Measurements from ENCODE around the gene TAF10. TPM values are rescaled to one million over a fixed set of nuclear protein-coding genes. Genes with fewer than 3 reads are reported as not detected.

TAF10 gene
- total RNA-seq, 6 experiments from 2014 or later = 47.3 to 81.9 (median 60.4) TPM

DNA sequence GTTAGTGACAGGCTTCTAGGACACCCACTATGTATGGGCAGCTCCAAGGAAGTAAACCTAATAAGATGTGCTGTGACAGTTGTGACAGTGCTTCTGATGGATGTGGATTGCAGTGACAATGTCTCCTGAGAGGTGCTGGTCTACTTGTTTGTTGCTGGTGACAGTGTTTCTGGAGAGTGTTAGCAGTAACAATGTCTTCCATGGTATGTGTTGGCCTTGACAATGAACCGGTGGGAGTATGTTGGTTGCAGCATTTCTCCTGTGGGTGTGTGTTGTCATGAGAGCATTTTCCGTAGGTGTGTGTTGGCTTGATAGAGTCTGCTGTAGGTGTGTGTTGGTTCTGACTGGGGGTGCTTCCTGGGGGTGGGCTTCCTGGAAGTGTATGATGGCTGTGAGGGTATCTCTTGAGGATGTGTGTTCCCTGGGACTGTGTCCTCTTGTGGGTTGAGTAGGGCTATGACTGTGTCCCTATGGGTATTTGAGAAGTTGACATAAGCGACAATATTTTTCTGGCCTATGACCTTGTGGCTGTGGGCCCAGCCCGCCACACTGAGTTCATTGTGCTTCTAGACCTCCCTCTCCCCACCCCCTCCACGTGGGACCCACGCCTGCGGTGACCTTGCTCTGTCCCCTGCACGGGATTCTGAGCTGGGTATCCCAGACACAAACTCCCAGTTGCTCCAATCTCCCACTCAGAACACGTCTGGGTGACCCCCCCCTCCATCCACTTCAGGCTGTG, 42.4 kb upstream of the TAF10 start:
- TF ChIP-seq POLR2A (IDR thresholded peaks at IDR 0.05) = no peak
- TF ChIP-seq, protein P1, sequence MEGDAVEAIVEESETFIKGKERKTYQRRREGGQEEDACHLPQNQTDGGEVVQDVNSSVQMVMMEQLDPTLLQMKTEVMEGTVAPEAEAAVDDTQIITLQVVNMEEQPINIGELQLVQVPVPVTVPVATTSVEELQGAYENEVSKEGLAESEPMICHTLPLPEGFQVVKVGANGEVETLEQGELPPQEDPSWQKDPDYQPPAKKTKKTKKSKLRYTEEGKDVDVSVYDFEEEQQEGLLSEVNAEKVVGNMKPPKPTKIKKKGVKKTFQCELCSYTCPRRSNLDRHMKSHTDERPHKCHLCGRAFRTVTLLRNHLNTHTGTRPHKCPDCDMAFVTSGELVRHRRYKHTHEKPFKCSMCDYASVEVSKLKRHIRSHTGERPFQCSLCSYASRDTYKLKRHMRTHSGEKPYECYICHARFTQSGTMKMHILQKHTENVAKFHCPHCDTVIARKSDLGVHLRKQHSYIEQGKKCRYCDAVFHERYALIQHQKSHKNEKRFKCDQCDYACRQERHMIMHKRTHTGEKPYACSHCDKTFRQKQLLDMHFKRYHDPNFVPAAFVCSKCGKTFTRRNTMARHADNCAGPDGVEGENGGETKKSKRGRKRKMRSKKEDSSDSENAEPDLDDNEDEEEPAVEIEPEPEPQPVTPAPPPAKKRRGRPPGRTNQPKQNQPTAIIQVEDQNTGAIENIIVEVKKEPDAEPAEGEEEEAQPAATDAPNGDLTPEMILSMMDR (IDR thresholded peaks at IDR 0.05) = no peak
- Histone ChIP-seq H3K9me3 (no peaks in the 10 kb centered on the region), H3K4me3 (peak overlapping the region in 1 of 3 donors; percentile 16), H3K4me1 (no peaks in the 10 kb centered on the region), H3K27ac (peak overlapping the region in 1 of 3 donors; percentile 43), H3K27me3 (no peaks in the 10 kb centered on the region), H3K36me3 (no peaks in the 10 kb centered on the region)
- 28% methylated on average over 6 of the region's 9 CpGs for WGBS (ENCODE audit: insufficient coverage, low coverage, low lambda C conversion rate, missing lambda C conversion rate)
- intact Hi-C loops (cut with DNase I) = no loop called here
- ATAC-seq = peak; percentile 52 to 69 (median 63)
- peak in 2 of 3 donors; percentile 49 to 63 for DNase-seq

GRCh38 chr11:6653656-6654055, 41.6 kb upstream of the TAF10 start:
- Histone ChIP-seq H3K9me3 (no peaks in the 10 kb centered on the region), H3K27ac (no peak overlapping the region), H3K4me1 (no peaks in the 10 kb centered on the region), H3K36me3 (no peaks in the 10 kb centered on the region), H3K4me3 (no peak overlapping the region), H3K27me3 (no peaks in the 10 kb centered on the region)
- DNase-seq (no peak), ATAC-seq (no peak)
- intact Hi-C loops (cut with DNase I) = no loop called here
- TF ChIP-seq, protein P1 (IDR thresholded peaks at IDR 0.05) = no peak
- no peak for TF ChIP-seq POLR2A (IDR thresholded peaks at IDR 0.05)
- WGBS (ENCODE audit: insufficient coverage, low coverage, low lambda C conversion rate, missing lambda C conversion rate) = 76% methylated on average over 2 of the region's 2 CpGs

DNA sequence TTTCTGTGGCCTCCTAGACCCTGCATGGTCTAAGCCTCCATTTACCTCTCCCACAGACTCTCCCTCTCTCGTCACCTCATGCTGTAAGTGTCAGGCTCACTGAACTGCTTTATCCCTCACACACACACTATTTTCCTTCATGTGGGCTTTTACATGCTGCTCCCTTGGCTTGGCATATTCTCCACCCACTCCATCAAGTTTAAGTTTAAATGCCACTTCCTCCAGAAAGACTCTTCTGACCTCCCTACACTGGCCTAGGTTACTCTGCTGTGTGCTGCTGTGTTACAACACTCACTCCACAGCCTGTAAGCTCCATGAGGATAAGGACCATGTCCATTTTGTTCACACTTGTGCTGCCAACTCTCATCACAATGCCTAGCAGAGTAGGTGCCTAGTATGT, 41.1 kb upstream of the TAF10 start:
- Histone ChIP-seq H3K4me3 (no peak overlapping the region), H3K4me1 (no peaks in the 10 kb centered on the region), H3K36me3 (no peaks in the 10 kb centered on the region), H3K27ac (no peak overlapping the region), H3K27me3 (no peaks in the 10 kb centered on the region), H3K9me3 (no peaks in the 10 kb centered on the region)
- no peak for DNase-seq
- ATAC-seq = no peak
- TF ChIP-seq, protein P1 (IDR thresholded peaks at IDR 0.05) = no peak
- TF ChIP-seq POLR2A (IDR thresholded peaks at IDR 0.05) = no peak
- 82% methylated on average over 1 of the region's 1 CpG for WGBS (ENCODE audit: insufficient coverage, low coverage, low lambda C conversion rate, missing lambda C conversion rate)
- intact Hi-C loops (cut with DNase I) = no loop called here

GRCh38 chr11:6652182-6652581, 40.2 kb upstream of the TAF10 start:
- Histone ChIP-seq H3K9me3 (no peaks in the 10 kb centered on the region), H3K27me3 (no peaks in the 10 kb centered on the region), H3K4me1 (no peaks in the 10 kb centered on the region), H3K4me3 (no peak overlapping the region), H3K36me3 (no peaks in the 10 kb centered on the region), H3K27ac (no peak overlapping the region)
- 49% methylated on average over 3 of the region's 3 CpGs for WGBS (ENCODE audit: insufficient coverage, low coverage, low lambda C conversion rate, missing lambda C conversion rate)
- no peak for DNase-seq
- intact Hi-C loops (cut with DNase I) = no loop called here
- no peak for ATAC-seq
- TF ChIP-seq, protein P1 (IDR thresholded peaks at IDR 0.05) = no peak
- TF ChIP-seq POLR2A (IDR thresholded peaks at IDR 0.05) = no peak

Measured in right lobe of liver (tissue), 6 donors.